Measurements from ENCODE around the gene TMEM165.

GRCh38 chr4:55405073-55405472, 9.3 kb downstream of the TMEM165 start:
- TF ChIP-seq CTCF (IDR thresholded peaks at IDR 0.05), result no peak
- TF ChIP-seq EP300 (IDR thresholded peaks at IDR 0.05), result no peak
- no peak for TF ChIP-seq POLR2A (IDR thresholded peaks at IDR 0.05)

Data from tibial nerve (tissue), 4 donors.